BLaER1 (cell line): ENCODE measurements around the gene SCYGR8.

Source experiments
- H3K27ac ChIP-seq: shearing (Covaris generic); formaldehyde crosslinking; 2 replicates; pipeline ENCODE4 v1.8.1; 2022
- H3K27me3 ChIP-seq: shearing (Covaris generic); formaldehyde crosslinking; 2 replicates; pipeline ENCODE4 v1.8.1; 2022
- H3K36me3 ChIP-seq: shearing (Covaris generic); formaldehyde crosslinking; 2 replicates; pipeline ENCODE4 v1.8.1; 2022
- H3K4me1 ChIP-seq: shearing (Covaris generic); formaldehyde crosslinking; 2 replicates; pipeline ENCODE4 v1.8.1; 2022
- H3K4me2 ChIP-seq: shearing (Covaris generic); formaldehyde crosslinking; 2 replicates; pipeline ENCODE4 v1.8.1; 2022
- H3K4me3 ChIP-seq: shearing (Covaris generic); formaldehyde crosslinking; 2 replicates; pipeline ENCODE4 v1.8.1; 2022
- H3K9ac ChIP-seq: shearing (Covaris generic); formaldehyde crosslinking; 2 replicates; pipeline ENCODE4 v1.8.1; 2022
- H3K9me3 ChIP-seq: shearing (Covaris generic); formaldehyde crosslinking; 2 replicates; pipeline ENCODE4 v1.8.1; 2022
- H4K20me1 ChIP-seq: shearing (Covaris generic); formaldehyde crosslinking; 2 replicates; pipeline ENCODE4 v1.8.1; 2022
- Cebpa-rat ChIP-seq: shearing (Covaris generic); IDR thresholded peaks from 2 replicates; pipeline ENCODE4 v1.8.1; 2022

The SCYGR8 gene

GRCh38 chr2:227780981-227781615, 35.4 kb downstream of the SCYGR8 start:
- Histone ChIP-seq H3K4me3 (no peak overlapping the region), H3K27me3 (no peaks in the 10 kb centered on the region), H3K27ac (no peak overlapping the region), H3K4me2 (no peak overlapping the region), H3K9me3 (no peaks in the 10 kb centered on the region), H3K36me3 (no peaks in the 10 kb centered on the region), H3K4me1 (peaks cover 8% of the 10 kb centered on the region; the same call in 1 of the 2 replicates), H4K20me1 (no peaks in the 10 kb centered on the region), H3K9ac (no peak overlapping the region)
- no peak for TF ChIP-seq Cebpa-rat

GRCh38 chr2:227781841-227782240, 36.1 kb downstream of the SCYGR8 start:
- Histone ChIP-seq H3K4me3 (no peak overlapping the region), H3K9ac (no peak overlapping the region), H3K27me3 (no peaks in the 10 kb centered on the region), H3K4me2 (no peak overlapping the region), H4K20me1 (no peaks in the 10 kb centered on the region), H3K9me3 (no peaks in the 10 kb centered on the region), H3K36me3 (no peaks in the 10 kb centered on the region), H3K4me1 (peaks cover 8% of the 10 kb centered on the region; the same call in 1 of the 2 replicates), H3K27ac (no peak overlapping the region)
- no peak for TF ChIP-seq Cebpa-rat

- H3K9ac ChIP-seq = no peak overlapping the region
- no peaks in the 10 kb centered on the region for H3K27me3 ChIP-seq
- no peak for TF ChIP-seq Cebpa-rat
- no peak overlapping the region for H3K4me3 ChIP-seq
- peaks cover 18% of the 10 kb centered on the region for H3K4me1 ChIP-seq
- no peaks in the 10 kb centered on the region for H3K9me3 ChIP-seq
- H3K27ac ChIP-seq = no peak overlapping the region
- no peaks in the 10 kb centered on the region for H4K20me1 ChIP-seq
- no peak overlapping the region for H3K4me2 ChIP-seq
- H3K36me3 ChIP-seq = no peaks in the 10 kb centered on the region
Observed at GRCh38 chr2:227782804-227783203, 37.1 kb downstream of the SCYGR8 start.

- Histone ChIP-seq H3K27me3 (no peaks in the 10 kb centered on the region), H3K9ac (no peak overlapping the region), H3K4me3 (no peak overlapping the region), H3K27ac (no peak overlapping the region), H3K4me2 (peak overlapping the region; percentile 61), H4K20me1 (no peaks in the 10 kb centered on the region), H3K36me3 (no peaks in the 10 kb centered on the region), H3K9me3 (no peaks in the 10 kb centered on the region), H3K4me1 (peaks cover 20% of the 10 kb centered on the region)
- TF ChIP-seq Cebpa-rat = no peak
Observed at GRCh38 chr2:227783404-227784138, 37.9 kb downstream of the SCYGR8 start.

GRCh38 chr2:227785293-227785692, 39.6 kb downstream of the SCYGR8 start:
- Histone ChIP-seq H3K4me1 (peaks cover 20% of the 10 kb centered on the region), H3K36me3 (no peaks in the 10 kb centered on the region)

GRCh38 chr2:227788561-227789018, 42.9 kb downstream of the SCYGR8 start:
- Histone ChIP-seq H3K9ac (no peak overlapping the region), H4K20me1 (no peaks in the 10 kb centered on the region), H3K36me3 (no peaks in the 10 kb centered on the region), H3K27ac (no peak overlapping the region), H3K9me3 (no peaks in the 10 kb centered on the region), H3K4me2 (no peak overlapping the region), H3K27me3 (no peaks in the 10 kb centered on the region), H3K4me1 (peaks cover 15% of the 10 kb centered on the region), H3K4me3 (no peak overlapping the region)
- TF ChIP-seq Cebpa-rat = no peak

More at GRCh38 chr2:227785293-227785692, 39.6 kb downstream of the SCYGR8 start:
- H3K4me2 ChIP-seq = no peak overlapping the region
- no peaks in the 10 kb centered on the region for H4K20me1 ChIP-seq
- no peak for TF ChIP-seq Cebpa-rat
- no peaks in the 10 kb centered on the region for H3K27me3 ChIP-seq
- H3K9me3 ChIP-seq = no peaks in the 10 kb centered on the region
- H3K27ac ChIP-seq = no peak overlapping the region
- no peak overlapping the region for H3K9ac ChIP-seq
- H3K4me3 ChIP-seq = no peak overlapping the region

GRCh38 chr2:227789803-227790202, 44.1 kb downstream of the SCYGR8 start:
- H4K20me1 ChIP-seq = no peaks in the 10 kb centered on the region
- no peaks in the 10 kb centered on the region for H3K9me3 ChIP-seq
- H3K4me3 ChIP-seq = no peak overlapping the region
- no peak for TF ChIP-seq Cebpa-rat
- H3K36me3 ChIP-seq = no peaks in the 10 kb centered on the region
- H3K27me3 ChIP-seq = no peaks in the 10 kb centered on the region
- H3K4me2 ChIP-seq = no peak overlapping the region
- peaks cover 11% of the 10 kb centered on the region for H3K4me1 ChIP-seq
- no peak overlapping the region for H3K9ac ChIP-seq
- no peak overlapping the region for H3K27ac ChIP-seq

GRCh38 chr2:227793148-227793712, 47.5 kb downstream of the SCYGR8 start:
- no peak overlapping the region for H3K4me3 ChIP-seq
- no peaks in the 10 kb centered on the region for H3K27me3 ChIP-seq
- H3K9me3 ChIP-seq = no peaks in the 10 kb centered on the region
- no peak for TF ChIP-seq Cebpa-rat
- H3K9ac ChIP-seq = no peak overlapping the region
- H3K4me1 ChIP-seq = no peaks in the 10 kb centered on the region
- H3K27ac ChIP-seq = no peak overlapping the region
- no peaks in the 10 kb centered on the region for H3K36me3 ChIP-seq
- H4K20me1 ChIP-seq = no peaks in the 10 kb centered on the region
- no peak overlapping the region for H3K4me2 ChIP-seq
